ENCODE data around the gene TOR1AIP2.

Gene TOR1AIP2

GRCh38 chr1:179803918-179804317 is 73.7 kb downstream of the TOR1AIP2 start:
- no peak overlapping the region for H3K4me3 ChIP-seq (ENCODE audit: low read depth, low read length)
- DNase-seq (ENCODE audit: low read depth) = no peak
- TF ChIP-seq CTCF (IDR thresholded peaks at IDR 0.05; ENCODE audit: low read depth, low read length) (no peak), MYC (IDR thresholded peaks at IDR 0.05; ENCODE audit: low read depth, low read length) (no peak), MAX (IDR thresholded peaks at IDR 0.05; ENCODE audit: low read depth, low read length) (no peak), POLR2A (IDR thresholded peaks at IDR 0.05; ENCODE audit: extremely low read depth, insufficient read length) (no peak)

- DNase-seq (ENCODE audit: low read depth) = no peak
- no peak for TF ChIP-seq MYC (IDR thresholded peaks at IDR 0.05; ENCODE audit: low read depth, low read length)
- TF ChIP-seq MAX (IDR thresholded peaks at IDR 0.05; ENCODE audit: low read depth, low read length) = no peak
- no peak for TF ChIP-seq CTCF (IDR thresholded peaks at IDR 0.05; ENCODE audit: low read depth, low read length)
- no peak for TF ChIP-seq POLR2A (IDR thresholded peaks at IDR 0.05; ENCODE audit: extremely low read depth, insufficient read length)
These were observed 74.5 kb downstream of the TOR1AIP2 start for GRCh38 chr1:179803104-179803503.

GRCh38 chr1:179800481-179800880 is 77.1 kb downstream of the TOR1AIP2 start:
- DNase-seq (ENCODE audit: low read depth) = no peak
- no peak for TF ChIP-seq CTCF (IDR thresholded peaks at IDR 0.05; ENCODE audit: low read depth, low read length)
- no peak for TF ChIP-seq POLR2A (IDR thresholded peaks at IDR 0.05; ENCODE audit: extremely low read depth, insufficient read length)
- TF ChIP-seq MAX (IDR thresholded peaks at IDR 0.05; ENCODE audit: low read depth, low read length) = no peak
- TF ChIP-seq MYC (IDR thresholded peaks at IDR 0.05; ENCODE audit: low read depth, low read length) = no peak

More at GRCh38 chr1:179803104-179803503, 74.5 kb downstream of the TOR1AIP2 start:
- H3K4me3 ChIP-seq (ENCODE audit: low read depth, low read length) = no peak overlapping the region

GRCh38 chr1:179798864-179799516 is 78.6 kb downstream of the TOR1AIP2 start:
- no peak for TF ChIP-seq CTCF (IDR thresholded peaks at IDR 0.05; ENCODE audit: low read depth, low read length)
- no peak for TF ChIP-seq POLR2A (IDR thresholded peaks at IDR 0.05; ENCODE audit: extremely low read depth, insufficient read length)
- no peak for TF ChIP-seq MAX (IDR thresholded peaks at IDR 0.05; ENCODE audit: low read depth, low read length)
- TF ChIP-seq MYC (IDR thresholded peaks at IDR 0.05; ENCODE audit: low read depth, low read length) = no peak
- DNase-seq (ENCODE audit: low read depth) = no peak
- no peak overlapping the region for H3K4me3 ChIP-seq (ENCODE audit: low read depth, low read length)

More at GRCh38 chr1:179800481-179800880, 77.1 kb downstream of the TOR1AIP2 start:
- H3K4me3 ChIP-seq (ENCODE audit: low read depth, low read length) = no peak overlapping the region

- H3K4me3 ChIP-seq (ENCODE audit: low read depth, low read length) = no peak overlapping the region
- TF ChIP-seq MYC (IDR thresholded peaks at IDR 0.05; ENCODE audit: low read depth, low read length) = no peak
- DNase-seq (ENCODE audit: low read depth) = no peak
These were observed 79.3 kb downstream of the TOR1AIP2 start for GRCh38 chr1:179798213-179798863.

- TF ChIP-seq MYC (IDR thresholded peaks at IDR 0.05; ENCODE audit: low read depth, low read length) (peak; percentile 17; the same call in 1 of the 2 replicates), POLR2A (IDR thresholded peaks at IDR 0.05; ENCODE audit: extremely low read depth, insufficient read length) (no peak)
- H3K4me3 ChIP-seq (ENCODE audit: low read depth, low read length) = no peak overlapping the region
- DNase-seq (ENCODE audit: low read depth) = peak; percentile 66
These were observed 82.9 kb downstream of the TOR1AIP2 start for GRCh38 chr1:179794669-179795068.
